Measurements from ENCODE around the gene TTC19.

GRCh38 chr17:16005636-16006035, 6.0 kb downstream of the TTC19 start:
- TF ChIP-seq CTCF (IDR thresholded peaks at IDR 0.05) (no peak), POLR2A (IDR thresholded peaks at IDR 0.05) (no peak)

All from Peyer's patch (tissue), 4 donors.